H9 (cell line): Measurements from ENCODE around the gene SERPINA6. TPM values are rescaled to one million over a fixed set of nuclear protein-coding genes. Genes with fewer than 3 reads are reported as not detected.
A peak's percentile ranks its signal among the peaks of the same experiment; 100 is the strongest.
"Not testable (repeated sequence)": the region's sequence is repeated elsewhere in the genome, so short reads cannot be mapped to it uniquely, and the experiment has no call there.

Experiments
- DNase-seq: peaks from one replicate; pipeline ENCODE4 v3.0.0-alpha.2; 2017
- H2AFZ ChIP-seq: one replicate; pipeline ENCODE4 v1.6.1; 2013; ENCODE audit warnings: mild to moderate bottlenecking, low read length, control low read depth, moderate library complexity
- H2AK5ac ChIP-seq: 2 replicates; pipeline ENCODE4 v1.6.1; 2013; ENCODE audit warnings: low read length, control low read depth, mixed read lengths; ENCODE audit not compliant: insufficient read length
- H2BK120ac ChIP-seq: one replicate; pipeline ENCODE4 v1.6.1; 2013; ENCODE audit warnings: low read depth, mild to moderate bottlenecking, low read length, control low read depth, inconsistent platforms; ENCODE audit not compliant: poor library complexity, severe bottlenecking
- H2BK12ac ChIP-seq: 2 replicates; pipeline ENCODE4 v1.6.1; 2013; ENCODE audit warnings: low read length, control low read depth, mixed read lengths, low read depth; ENCODE audit not compliant: insufficient read length
- H2BK15ac ChIP-seq: 2 replicates; pipeline ENCODE4 v1.6.1; 2013; ENCODE audit warnings: low read depth, low read length, control low read depth
- H2BK20ac ChIP-seq: one replicate; pipeline ENCODE4 v1.6.1; 2013; ENCODE audit warnings: low read depth, mild to moderate bottlenecking, low read length, control low read depth, inconsistent platforms; ENCODE audit not compliant: poor library complexity, severe bottlenecking
- H2BK5ac ChIP-seq: 2 replicates; pipeline ENCODE4 v1.6.1; 2013; ENCODE audit warnings: low read length, control low read depth, mixed read lengths; ENCODE audit not compliant: insufficient read length
- H3K14ac ChIP-seq: 2 replicates; pipeline ENCODE4 v1.6.1; 2013; ENCODE audit warnings: low read length, control low read depth; ENCODE audit not compliant: insufficient read depth
- H3K18ac ChIP-seq: 2 replicates; pipeline ENCODE4 v1.6.1; 2013; ENCODE audit warnings: low read depth, mild to moderate bottlenecking, mixed read lengths, low read length, control low read depth; ENCODE audit not compliant: insufficient read length
- H3K23ac ChIP-seq: 2 replicates; pipeline ENCODE4 v1.6.1; 2013; ENCODE audit warnings: low read length, control low read depth, mixed read lengths, low read depth; ENCODE audit not compliant: insufficient read length
- H3K23me2 ChIP-seq: 2 replicates; pipeline ENCODE4 v1.6.1; 2013; ENCODE audit warnings: low read depth, mild to moderate bottlenecking, mixed read lengths, low read length, control low read depth; ENCODE audit not compliant: insufficient read length, poor library complexity, severe bottlenecking
- H3K27ac ChIP-seq: 2 replicates; pipeline ENCODE4 v1.5.1; 2013; ENCODE audit warnings: low read length, control low read depth, mixed read lengths, low read depth; ENCODE audit not compliant: insufficient read length
- H3K27me3 ChIP-seq: 2 replicates; pipeline ENCODE4 v1.6.1; 2013; ENCODE audit warnings: low read length, control low read depth, inconsistent platforms; ENCODE audit not compliant: insufficient read depth
- H3K4ac ChIP-seq: 2 replicates; pipeline ENCODE4 v1.6.1; 2013; ENCODE audit warnings: low read depth, mild to moderate bottlenecking, control low read depth, inconsistent platforms, low read length, moderate library complexity
- H3K4me1 ChIP-seq: 2 replicates; pipeline ENCODE4 v1.6.1; 2013; ENCODE audit warnings: low read length, control low read depth, inconsistent platforms; ENCODE audit not compliant: insufficient read depth
- H3K4me2 ChIP-seq: 2 replicates; pipeline ENCODE4 v1.6.1; 2013; ENCODE audit warnings: low read length, control low read depth, mixed read lengths; ENCODE audit not compliant: insufficient read length, insufficient read depth
- H3K56ac ChIP-seq: 2 replicates; pipeline ENCODE4 v1.6.1; 2013; ENCODE audit warnings: low read depth, mild to moderate bottlenecking, mixed read lengths, low read length, control low read depth; ENCODE audit not compliant: insufficient read length
- H3K79me1 ChIP-seq: 2 replicates; pipeline ENCODE4 v1.6.1; 2013; ENCODE audit warnings: low read depth, mild to moderate bottlenecking, moderate library complexity, low read length, control low read depth, inconsistent platforms; ENCODE audit not compliant: insufficient read depth, poor library complexity, severe bottlenecking
- H3K79me2 ChIP-seq: 2 replicates; pipeline ENCODE4 v1.6.1; 2013; ENCODE audit warnings: low read length, control low read depth, inconsistent platforms; ENCODE audit not compliant: insufficient read depth
- H3K9ac ChIP-seq: 2 replicates; pipeline ENCODE4 v1.6.1; 2013; ENCODE audit warnings: low read length, control low read depth, mixed read lengths; ENCODE audit not compliant: insufficient read length; ENCODE audit errors: extremely low read depth
- H3K9me3 ChIP-seq: one replicate; pipeline ENCODE4 v1.6.1; 2013; ENCODE audit warnings: low read depth, low read length, inconsistent platforms; ENCODE audit not compliant: control insufficient read depth
- H3T11ph ChIP-seq: one replicate; pipeline ENCODE4 v1.6.1; 2013; ENCODE audit warnings: mild to moderate bottlenecking, low read length, control low read depth, inconsistent platforms
- H4K20me1 ChIP-seq: one replicate; pipeline ENCODE4 v1.6.1; 2013; ENCODE audit not compliant: control insufficient read depth, insufficient read length, insufficient read depth
- H4K5ac ChIP-seq: 2 replicates; pipeline ENCODE4 v1.6.1; 2013; ENCODE audit warnings: low read depth, mild to moderate bottlenecking, mixed read lengths, low read length, control low read depth; ENCODE audit not compliant: insufficient read length
- H4K8ac ChIP-seq: replicated peaks from 2 replicates; pipeline ENCODE4 v1.6.1; 2013; ENCODE audit warnings: low read length, control low read depth, mixed read lengths, low read depth; ENCODE audit not compliant: insufficient read length
- H4K91ac ChIP-seq: 2 replicates; pipeline ENCODE4 v1.6.1; 2013; ENCODE audit warnings: low read depth, mild to moderate bottlenecking, moderate library complexity, mixed read lengths, low read length, control low read depth; ENCODE audit not compliant: insufficient read length
- H3K27ac Mint-ChIP-seq, 3 experiments: 2 replicates in 2 of 3; 3 replicates in 1 of 3; pipeline ENCODE4 v1.8.0; 2020 to 2021; ENCODE audit warnings: mixed read lengths in 3 of 3, mild to moderate bottlenecking in 1 of 3, moderate library complexity in 1 of 3
- H3K27me3 Mint-ChIP-seq: 2 replicates; pipeline ENCODE4 v1.8.0; 2021; ENCODE audit warnings: low read depth, mild to moderate bottlenecking, moderate library complexity, mixed read lengths
- H3K36me3 Mint-ChIP-seq, 3 experiments: 2 replicates in 2 of 3; 3 replicates in 1 of 3; pipeline ENCODE4 v1.8.0; 2020 to 2021; ENCODE audit warnings: low read depth in 3 of 3, mixed read lengths in 3 of 3; ENCODE audit not compliant: insufficient read depth in 1 of 3
- H3K4me1 Mint-ChIP-seq, 2 experiments: 2 replicates each; pipeline ENCODE4 v1.8.0; 2020; ENCODE audit warnings: mixed read lengths in 2 of 2
- H3K4me3 Mint-ChIP-seq, 2 experiments: 2 replicates in 1 of 2; 3 replicates in 1 of 2; pipeline ENCODE4 v1.8.0; 2020 to 2021; ENCODE audit warnings: mild to moderate bottlenecking in 2 of 2, mixed read lengths in 2 of 2, moderate library complexity in 1 of 2
- H3K9me3 Mint-ChIP-seq, 2 experiments: 2 replicates in 1 of 2; 3 replicates in 1 of 2; pipeline ENCODE4 v1.8.0; 2020; ENCODE audit warnings: mild to moderate bottlenecking in 2 of 2, mixed read lengths in 2 of 2, moderate library complexity in 1 of 2
- CTCF ChIP-seq: fragments of 200-600 bp; sonication (generic); conservative IDR thresholded peaks from 3 replicates; pipeline ENCODE4 v1.8.0; 2021; ENCODE audit warnings: antibody characterized with exemption, mild to moderate bottlenecking
- WGBS: extraction: QIAGEN DNeasy Blood & Tissue Kit; methylation state at CpG from one replicate; pipeline ENCODE4 v1.1.7; 2013; ENCODE audit warnings: missing lambda C conversion rate, low lambda C conversion rate, mixed read lengths; ENCODE audit not compliant: insufficient read length; ENCODE audit errors: extremely low coverage; 5-methylcytosine and 5-hydroxymethylcytosine counted together
- total RNA-seq: library from RNA; stranded (reverse); gene quantifications from 2 replicates; pipeline ENCODE4 v1.2.1, GENCODE V29; 2021

SERPINA6 gene
- total RNA-seq, 1 experiment from 2014 or later = not detected

GRCh38 chr14:94354638-94355185 lies 31.6 kb upstream of the SERPINA6 start:
- Histone ChIP-seq H3K23ac (no peak overlapping the region), H3K27ac (no peak overlapping the region), H4K5ac (no peak overlapping the region), H3K18ac (no peak overlapping the region), H2BK15ac (no peak overlapping the region), H4K91ac (no peak overlapping the region), H3K14ac (no peak overlapping the region), H3K9me3 (no peaks in the 10 kb centered on the region), H3K9ac (no peak overlapping the region), H2AFZ (no peak overlapping the region), H3T11ph (no peak overlapping the region), H2BK20ac (no peak overlapping the region), H3K23me2 (no peaks in the 10 kb centered on the region), H4K8ac (no peak overlapping the region), H3K56ac (no peak overlapping the region), H2BK5ac (no peak overlapping the region), H2BK12ac (no peak overlapping the region), H2BK120ac (no peak overlapping the region), H3K4ac (no peak overlapping the region), H2AK5ac (no peak overlapping the region), H3K4me2 (no peak overlapping the region), H3K79me2 (no peaks in the 10 kb centered on the region), H3K79me1 (no peaks in the 10 kb centered on the region), H3K27me3 (no peaks in the 10 kb centered on the region), H4K20me1 (no peaks in the 10 kb centered on the region), H3K4me1 (no peaks in the 10 kb centered on the region; the same call in 1 of the 2 replicates)
- Mint-ChIP-seq H3K27ac (no peak overlapping the region; a peak in 1 of 7 replicates), H3K4me1 (peaks cover 12% of the 10 kb centered on the region in 2 experiments), H3K9me3 (no peaks in the 10 kb centered on the region; a peak in 2 of 5 replicates), H3K27me3 (peaks cover 2% of the 10 kb centered on the region), H3K36me3 (peaks cover 0 to 4% (median 0%) of the 10 kb centered on the region in 3 experiments; a peak in 1 of 7 replicates), H3K4me3 (no peak overlapping the region)
- no CpG with 5 or more reads among the region's 3 CpGs for WGBS
- no peak for DNase-seq
- no peak for TF ChIP-seq CTCF

- H2BK20ac ChIP-seq, H3K36me3 Mint-ChIP-seq, H3K56ac ChIP-seq, H3K4ac ChIP-seq, H3K14ac ChIP-seq, H3K4me1 ChIP-seq, H3K23ac ChIP-seq, H3K4me3 Mint-ChIP-seq, H4K8ac ChIP-seq, H3K4me2 ChIP-seq, H2AK5ac ChIP-seq, H3K79me1 ChIP-seq, H3K27me3 Mint-ChIP-seq, H2AFZ ChIP-seq, H3K9me3 Mint-ChIP-seq, H4K20me1 ChIP-seq, H4K5ac ChIP-seq, H3T11ph ChIP-seq, H3K27me3 ChIP-seq, H3K27ac ChIP-seq, H2BK12ac ChIP-seq, H3K9me3 ChIP-seq, H3K79me2 ChIP-seq, H4K91ac ChIP-seq, H2BK120ac ChIP-seq, H2BK5ac ChIP-seq, H3K23me2 ChIP-seq, H3K27ac Mint-ChIP-seq, H3K9ac ChIP-seq, H2BK15ac ChIP-seq, H3K18ac ChIP-seq: not testable (repeated sequence)
- H3K4me1 Mint-ChIP-seq = peaks cover 12% of the 10 kb centered on the region in 2 experiments
- peak; percentile 7 for DNase-seq
- WGBS = no CpG with 5 or more reads among the region's 8 CpGs
Measured at GRCh38 chr14:94354190-94354589, 31.1 kb upstream of the SERPINA6 start.
